Activated CD8-positive, alpha-beta memory T cell treated with anti-CD3 and anti-CD28 coated beads, Interleukin-2, amount 50 U/mL, for 24 hours (primary cell): Measurements from ENCODE around the gene PLA2G15.
A peak's percentile ranks its signal among the peaks of the same experiment; 100 is the strongest.

ENCODE experiments used
- DNase-seq: peaks from one replicate; pipeline ENCODE4 v3.0.0-alpha.2; 2020; ENCODE audit errors: extremely low read depth

Gene PLA2G15

DNA sequence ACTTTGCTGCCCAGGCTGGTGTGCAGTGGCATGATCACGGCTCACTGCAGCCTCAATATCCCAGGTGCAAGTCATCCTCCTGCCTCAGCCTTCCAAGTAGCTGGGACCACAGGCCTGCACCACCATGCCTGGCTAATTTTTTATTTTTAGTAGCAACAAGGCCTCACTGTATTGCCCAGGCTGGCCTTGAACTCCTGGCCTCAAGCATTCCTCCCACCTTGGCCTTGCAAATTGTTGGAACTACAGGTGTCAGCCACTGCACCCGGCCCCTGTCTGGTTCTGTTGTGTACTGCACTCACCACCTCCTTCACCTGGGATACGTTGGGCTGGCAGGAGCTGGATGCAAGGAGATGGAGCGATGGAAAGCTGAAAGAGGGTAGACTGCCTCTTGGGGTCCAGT is 8.5 kb downstream of the PLA2G15 start:
- no peak for DNase-seq

DNA sequence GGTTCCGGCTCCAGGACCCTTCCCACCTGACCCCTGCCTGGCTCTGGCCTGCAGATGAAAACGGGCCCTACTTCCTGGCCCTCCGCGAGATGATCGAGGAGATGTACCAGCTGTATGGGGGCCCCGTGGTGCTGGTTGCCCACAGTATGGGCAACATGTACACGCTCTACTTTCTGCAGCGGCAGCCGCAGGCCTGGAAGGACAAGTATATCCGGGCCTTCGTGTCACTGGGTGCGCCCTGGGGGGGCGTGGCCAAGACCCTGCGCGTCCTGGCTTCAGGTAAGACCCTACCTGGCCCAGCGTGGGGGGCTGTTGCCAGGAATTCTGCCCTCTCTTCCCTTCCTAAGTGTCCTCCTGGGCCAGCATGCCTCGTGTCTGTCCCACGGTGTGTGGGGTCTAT is 10.5 kb downstream of the PLA2G15 start:
- no peak for DNase-seq

DNA sequence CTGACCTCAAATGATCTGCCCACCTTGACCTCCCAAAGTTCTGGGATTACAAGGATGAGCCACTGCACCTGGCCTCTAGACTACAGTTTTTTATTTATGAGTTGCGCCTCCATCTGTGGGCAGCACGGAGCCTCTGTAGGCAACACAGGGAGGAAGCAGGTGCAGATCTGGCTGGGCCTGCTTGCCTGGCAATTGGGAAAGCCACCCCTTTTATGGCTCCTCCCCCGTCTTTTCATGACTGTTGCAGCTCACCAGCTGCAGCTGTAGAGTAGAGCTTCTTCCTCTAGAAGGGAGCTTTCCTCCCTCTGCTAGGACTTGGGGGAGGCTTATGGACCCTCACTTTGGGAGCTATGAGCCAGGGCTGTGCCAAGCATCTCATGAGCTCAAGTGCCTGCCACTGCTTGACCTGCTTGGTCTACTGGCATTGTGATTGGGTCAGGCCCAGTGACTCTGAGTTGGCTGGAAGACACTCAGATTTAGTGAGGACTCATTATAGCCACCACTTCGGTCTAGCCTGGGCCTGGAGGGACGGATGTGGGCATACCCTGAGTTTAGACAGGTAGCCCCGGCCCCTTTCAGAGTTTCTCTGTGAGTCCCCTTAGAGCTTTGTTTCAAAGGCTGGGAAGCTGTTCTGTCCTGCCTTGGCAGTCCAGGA is 12.2 kb downstream of the PLA2G15 start:
- no peak for DNase-seq

DNA sequence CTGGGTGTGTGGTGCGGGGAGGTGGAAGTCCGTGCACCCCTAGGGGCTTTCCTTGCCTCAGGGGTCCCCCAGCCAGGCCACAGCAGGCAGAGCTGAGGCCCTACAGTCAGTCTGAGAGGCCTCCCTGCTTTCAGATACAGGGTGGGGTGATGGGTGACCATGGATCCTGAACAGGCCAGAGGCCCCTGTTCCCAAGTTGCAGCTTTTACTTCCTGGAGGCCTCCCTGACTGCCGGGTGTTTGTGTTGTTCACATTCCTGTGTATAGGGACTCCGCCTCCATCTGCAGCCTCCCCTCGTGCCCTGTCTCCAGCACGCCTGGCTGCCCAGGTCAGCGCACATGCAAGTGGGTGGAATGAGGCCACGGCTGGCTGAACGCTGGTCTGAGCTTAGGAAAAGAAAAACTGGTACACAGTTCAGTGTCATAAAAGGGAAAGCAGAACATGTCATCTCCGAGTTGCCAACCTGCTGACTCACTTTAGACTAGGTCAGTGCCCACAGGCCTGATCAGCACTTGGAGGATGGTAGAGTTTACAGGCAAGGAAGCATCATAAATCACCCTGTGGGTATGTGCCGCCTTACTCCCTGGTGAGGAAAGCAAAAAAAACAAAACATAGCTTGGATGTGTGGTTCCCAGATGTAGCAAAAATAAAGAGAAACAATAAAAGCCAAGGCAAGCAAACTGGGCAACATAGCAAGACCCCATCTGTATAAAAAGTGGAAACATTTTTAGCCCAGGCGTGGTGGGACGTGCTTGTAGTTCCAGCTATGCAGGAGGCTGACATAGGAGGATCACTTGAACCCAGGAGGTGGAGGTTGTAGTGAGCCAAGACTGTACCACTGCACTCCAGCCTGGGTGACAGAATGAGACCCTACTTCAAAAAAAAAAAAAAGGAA is 13.0 kb downstream of the PLA2G15 start:
- no peak for DNase-seq

DNA sequence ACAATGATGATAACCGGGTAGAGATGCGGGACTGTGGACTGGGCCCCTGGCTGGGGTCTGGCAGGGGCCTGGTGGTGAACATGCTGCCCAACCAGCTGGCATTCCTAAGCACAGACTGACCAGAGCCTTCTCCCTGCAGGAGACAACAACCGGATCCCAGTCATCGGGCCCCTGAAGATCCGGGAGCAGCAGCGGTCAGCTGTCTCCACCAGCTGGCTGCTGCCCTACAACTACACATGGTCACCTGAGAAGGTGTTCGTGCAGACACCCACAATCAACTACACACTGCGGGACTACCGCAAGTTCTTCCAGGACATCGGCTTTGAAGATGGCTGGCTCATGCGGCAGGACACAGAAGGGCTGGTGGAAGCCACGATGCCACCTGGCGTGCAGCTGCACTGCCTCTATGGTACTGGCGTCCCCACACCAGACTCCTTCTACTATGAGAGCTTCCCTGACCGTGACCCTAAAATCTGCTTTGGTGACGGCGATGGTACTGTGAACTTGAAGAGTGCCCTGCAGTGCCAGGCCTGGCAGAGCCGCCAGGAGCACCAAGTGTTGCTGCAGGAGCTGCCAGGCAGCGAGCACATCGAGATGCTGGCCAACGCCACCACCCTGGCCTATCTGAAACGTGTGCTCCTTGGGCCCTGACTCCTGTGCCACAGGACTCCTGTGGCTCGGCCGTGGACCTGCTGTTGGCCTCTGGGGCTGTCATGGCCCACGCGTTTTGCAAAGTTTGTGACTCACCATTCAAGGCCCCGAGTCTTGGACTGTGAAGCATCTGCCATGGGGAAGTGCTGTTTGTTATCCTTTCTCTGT is 14.0 kb downstream of the PLA2G15 start:
- DNase-seq = no peak

DNA sequence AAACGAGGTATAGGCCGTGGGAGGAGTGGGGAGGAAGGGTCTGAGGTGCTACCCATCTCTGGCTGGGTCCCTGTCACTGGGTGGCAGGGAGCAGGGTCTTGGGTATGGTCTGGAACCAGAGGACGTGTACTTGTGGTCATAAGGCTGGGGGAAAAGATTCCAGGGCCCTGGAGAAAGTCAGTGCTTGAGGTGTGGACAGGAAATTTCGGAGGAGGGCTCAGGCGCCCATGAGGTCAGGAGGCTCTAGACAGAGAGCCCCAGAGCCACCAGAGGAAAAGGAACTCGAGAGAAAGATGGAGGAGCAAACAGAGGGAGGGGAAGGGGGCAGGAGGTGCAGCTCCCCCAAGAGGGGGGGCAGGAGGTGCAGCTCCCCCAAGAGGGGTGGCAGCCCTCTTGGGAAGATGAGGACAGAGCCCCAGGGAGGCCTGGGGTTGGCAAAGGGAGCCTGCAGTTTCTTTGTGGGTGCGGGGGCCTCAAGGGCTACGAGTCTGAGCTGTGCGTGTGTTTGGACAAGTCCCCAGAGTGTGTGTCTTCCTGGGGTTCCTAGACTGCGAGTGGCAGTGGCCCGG is 18.5 kb downstream of the PLA2G15 start:
- no peak for DNase-seq

DNA sequence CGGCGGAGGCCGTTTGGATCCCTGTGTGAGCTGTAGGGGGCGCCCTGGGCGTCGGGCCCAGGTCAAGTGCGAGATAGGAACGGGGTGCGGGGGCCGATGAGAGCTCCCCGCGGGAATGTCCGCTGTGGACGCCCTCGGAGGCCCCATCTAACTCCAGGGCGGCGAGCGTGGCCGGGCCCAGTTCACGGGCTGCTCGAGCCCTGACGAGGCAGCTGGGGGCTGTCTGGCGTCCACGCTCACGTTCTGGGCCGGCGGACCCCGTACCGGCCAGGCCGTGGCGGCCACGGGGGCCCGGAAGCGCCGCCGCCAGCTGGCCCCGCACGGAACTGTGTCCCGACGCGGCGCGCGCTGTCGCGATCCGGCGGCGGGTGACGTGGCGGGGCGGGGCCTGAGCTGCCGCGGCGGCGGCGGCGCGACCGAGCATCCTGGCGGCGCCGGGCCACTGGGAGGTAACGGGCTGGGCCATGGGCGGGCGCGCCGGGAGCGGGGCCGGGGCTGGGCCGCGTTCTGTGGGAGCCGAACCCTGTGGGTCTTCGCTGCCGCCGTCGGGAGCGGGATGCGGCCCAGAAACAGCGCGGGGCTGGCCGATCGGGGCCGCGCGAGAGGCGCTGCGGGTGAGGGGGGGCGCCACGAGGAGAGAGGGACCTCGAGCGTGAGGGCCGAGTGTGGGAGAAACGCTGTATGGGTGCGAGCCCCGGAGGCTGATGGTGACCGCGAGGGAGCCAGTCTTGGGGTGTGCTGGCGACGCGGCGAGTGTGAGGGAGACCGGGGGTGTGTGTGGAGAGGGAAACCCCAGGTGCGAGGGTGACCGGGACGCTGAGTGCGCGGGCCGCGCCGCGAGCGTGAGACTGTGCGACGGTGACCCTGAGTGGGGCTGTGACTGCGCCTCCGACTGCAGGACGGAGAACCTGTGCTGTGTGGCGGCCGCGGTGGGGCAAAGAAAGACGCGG is 19.2 kb downstream of the PLA2G15 start, which contains the start of gene SLC7A6:
Gene SLC7A6 (plus strand): TSS at position 399 of the 950 bp plus-strand sequence. CDS start 10,201 bp downstream, outside the sequence.
- DNase-seq = peak; percentile 46

DNA sequence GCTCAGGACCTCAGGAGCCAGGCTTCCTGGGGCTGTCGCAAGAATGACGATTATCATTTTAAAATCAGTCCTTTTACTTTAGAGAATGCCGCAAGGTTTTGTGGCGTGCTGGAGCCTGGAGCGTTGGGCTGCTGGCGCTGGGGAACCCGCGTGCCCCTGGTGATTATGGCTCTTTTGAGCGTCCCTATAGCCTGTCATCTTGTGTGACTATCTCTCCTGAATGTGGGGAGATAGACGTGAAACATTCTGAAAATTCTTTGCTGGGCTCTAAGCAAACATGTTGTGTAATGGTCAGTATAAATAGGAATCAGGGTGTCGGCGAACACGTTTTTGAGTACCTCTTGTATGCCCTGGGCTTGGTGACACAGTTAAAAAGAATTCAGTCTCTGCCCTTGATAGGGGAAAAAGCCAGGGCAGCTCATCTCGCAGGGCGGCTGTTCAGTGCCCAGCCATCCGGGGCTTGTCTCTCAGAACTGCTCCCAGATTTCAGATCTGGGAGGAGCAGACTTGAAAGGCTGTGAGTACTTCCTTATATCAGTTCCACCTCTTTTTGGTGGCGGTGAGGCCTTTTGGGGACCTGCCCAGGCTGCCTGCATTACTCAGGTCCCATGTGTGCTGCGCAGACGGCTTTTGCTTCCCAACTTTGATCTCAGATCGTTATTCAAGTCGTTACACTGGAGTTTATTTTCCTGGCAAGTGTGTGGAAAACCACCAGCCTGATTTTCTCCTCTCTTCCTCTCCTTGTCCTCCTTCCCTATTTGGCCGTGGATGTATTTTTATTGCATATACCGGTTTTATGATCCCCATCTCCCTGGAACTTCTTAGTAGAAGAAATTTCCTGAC is 20.1 kb downstream of the PLA2G15 start:
- no peak for DNase-seq

DNA sequence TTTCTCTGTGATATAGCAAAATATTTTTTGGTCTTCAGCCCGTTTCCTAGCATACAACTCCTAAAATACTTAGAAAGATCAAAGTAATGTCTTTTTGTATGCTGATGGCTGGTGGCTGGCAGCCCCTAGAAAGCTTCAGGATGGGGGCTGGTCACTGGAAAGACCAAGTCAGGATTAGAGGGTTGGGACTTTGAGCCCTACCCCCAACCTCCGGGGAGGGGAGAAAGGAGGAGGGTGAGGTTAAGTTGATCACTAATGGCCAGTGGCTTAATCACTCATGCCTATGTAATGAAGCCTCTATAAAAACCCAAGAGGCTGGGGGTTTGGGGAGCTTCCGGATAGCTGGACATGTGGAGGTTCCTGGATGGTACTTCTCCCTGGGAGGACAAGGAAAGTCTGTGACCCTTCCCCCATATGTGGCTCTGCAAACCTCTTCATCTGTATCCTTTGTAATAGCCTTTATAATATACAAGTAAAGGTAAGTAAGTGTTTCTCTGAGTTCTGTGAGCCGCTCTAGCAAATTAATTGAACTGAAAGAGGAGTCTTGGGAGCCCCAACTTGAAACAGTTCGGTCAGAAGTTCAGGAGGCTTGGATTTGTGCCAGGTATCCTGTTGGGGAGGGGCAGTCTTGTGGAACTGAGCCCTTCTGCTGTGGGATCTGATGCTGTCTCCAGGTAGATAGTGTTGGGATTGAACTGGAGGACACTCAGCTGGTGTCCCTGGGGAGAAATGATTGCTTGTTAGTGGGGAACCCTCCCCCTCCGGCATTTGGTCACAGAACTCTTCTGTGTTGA is 22.6 kb downstream of the PLA2G15 start:
- DNase-seq = no peak

DNA sequence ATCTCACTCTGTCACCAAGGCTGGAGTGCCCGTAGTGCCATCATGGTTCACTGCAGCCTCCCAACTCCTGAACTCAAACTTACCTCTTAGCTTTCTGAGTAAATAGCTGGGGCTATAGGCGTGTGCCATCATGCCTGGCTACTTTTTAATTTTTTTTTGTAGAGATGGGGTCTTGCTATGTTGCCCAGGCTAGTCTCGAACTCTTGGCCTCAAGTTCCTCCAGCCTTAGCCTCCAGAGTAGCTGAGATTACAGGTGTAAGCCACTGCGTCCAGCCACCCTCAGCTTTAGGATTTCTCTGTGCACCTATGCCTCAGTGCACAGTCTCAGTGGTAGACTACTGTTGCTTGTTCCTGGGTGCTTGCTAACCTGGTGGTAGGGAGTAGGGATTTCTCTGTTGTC is 24.6 kb downstream of the PLA2G15 start:
- no peak for DNase-seq

DNA sequence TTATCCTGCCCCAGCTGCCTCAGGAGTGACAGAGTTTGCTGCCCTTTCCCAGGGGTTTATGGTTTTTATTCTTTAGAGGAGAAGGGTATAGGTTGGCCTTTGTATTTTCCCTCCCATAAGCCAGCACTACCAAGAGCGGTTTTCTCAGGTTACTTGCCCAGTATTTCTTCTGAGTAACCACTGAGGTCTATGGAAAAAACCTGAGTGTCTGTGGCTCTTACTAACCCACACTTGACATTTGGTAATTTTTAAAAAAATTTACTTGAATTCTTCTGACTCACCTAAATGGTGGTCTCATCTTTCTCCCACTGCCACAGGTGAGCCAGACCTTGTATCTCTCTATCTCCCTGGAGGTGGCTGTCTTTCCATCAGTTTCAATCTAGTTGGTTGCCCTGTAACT is 25.2 kb downstream of the PLA2G15 start:
- no peak for DNase-seq

DNA sequence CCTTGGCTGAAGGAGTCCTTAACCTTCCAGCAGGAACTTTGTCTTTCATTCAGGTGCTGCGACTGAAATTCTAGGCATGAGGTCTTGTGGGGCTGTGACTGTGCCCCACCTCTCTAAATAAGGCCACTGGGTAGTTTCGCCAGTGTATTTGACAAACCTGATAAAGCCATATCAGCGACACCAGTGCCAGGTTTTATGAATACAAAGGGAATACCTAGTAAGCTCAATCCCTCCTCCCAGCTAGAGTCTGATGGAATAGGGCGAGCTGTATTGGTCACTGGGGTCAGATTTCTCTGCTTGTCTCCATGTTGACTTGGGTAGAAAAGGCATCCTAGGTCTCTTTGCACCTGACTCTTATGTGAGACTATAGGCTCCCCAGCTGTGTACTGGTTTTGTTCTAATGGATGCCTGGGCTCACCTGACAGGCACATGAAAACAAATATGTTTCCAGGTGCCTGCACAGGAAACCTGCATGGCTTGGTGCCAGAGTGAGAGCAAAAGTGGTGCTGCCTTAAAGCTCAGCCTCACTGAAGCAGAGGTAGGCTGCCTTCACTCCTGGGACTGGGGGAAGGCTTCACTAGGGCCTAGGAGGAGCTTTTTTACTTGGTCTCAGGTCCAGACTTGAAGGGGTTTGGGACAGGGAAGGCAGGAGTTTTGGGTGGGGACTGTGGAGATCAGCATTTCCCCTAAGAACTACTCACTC is 27.5 kb downstream of the PLA2G15 start:
- no peak for DNase-seq

DNA sequence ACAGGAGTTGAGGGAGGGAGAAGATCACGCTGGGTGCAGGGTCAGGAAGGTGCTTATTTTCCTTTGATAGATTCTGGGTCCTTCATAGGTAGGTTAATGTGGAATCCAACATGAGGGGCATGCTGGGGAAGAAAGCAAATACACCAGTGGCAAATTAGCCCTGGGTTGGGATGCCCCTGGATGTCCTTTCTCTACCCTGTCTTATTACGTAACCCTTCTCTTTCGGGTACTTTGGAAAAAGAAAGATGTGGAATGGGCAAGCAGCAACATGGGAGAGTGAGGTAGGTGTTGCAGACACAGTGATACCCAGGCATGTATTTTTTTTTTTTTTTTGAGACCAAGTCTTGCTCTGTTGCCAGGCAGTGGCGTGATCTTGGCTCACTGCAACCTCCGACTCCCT is 28.3 kb downstream of the PLA2G15 start:
- no peak for DNase-seq

DNA sequence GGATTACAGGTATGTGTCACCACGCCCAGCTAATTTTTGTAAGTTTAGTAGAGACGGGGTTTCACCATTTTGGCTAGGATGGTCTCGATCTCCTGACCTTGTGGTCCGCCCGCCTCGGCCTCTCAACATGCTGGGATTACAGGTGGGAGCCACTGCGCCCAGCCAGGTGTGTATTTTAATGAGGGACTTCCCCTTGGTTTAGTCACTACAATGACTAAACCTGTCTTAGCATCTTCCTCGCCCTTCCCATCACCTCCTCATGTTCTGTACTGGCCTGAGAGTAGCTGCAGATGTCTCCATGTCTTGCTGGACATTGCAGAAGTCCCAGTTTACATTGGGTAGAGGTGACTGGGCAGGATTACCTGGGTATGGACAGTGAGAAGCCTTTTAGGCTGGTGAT is 28.7 kb downstream of the PLA2G15 start:
- DNase-seq = no peak

DNA sequence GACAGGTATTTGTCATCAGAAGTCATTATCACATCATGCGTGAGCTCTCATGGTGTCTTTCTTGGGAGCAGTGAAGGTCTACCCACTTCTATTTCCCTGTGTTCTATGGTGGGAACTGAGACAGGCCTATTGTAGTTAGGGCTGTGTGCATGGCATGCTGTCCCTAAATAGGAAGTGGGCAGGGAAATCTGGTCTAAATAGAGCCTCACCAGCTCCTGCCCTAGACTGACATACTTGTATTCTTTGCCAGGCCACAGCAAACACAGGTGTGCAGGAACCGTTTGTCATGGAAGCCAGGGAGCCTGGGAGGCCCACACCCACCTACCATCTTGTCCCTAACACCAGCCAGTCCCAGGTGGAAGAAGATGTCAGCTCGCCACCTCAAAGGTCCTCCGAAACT is 29.3 kb downstream of the PLA2G15 start:
- DNase-seq = no peak

DNA sequence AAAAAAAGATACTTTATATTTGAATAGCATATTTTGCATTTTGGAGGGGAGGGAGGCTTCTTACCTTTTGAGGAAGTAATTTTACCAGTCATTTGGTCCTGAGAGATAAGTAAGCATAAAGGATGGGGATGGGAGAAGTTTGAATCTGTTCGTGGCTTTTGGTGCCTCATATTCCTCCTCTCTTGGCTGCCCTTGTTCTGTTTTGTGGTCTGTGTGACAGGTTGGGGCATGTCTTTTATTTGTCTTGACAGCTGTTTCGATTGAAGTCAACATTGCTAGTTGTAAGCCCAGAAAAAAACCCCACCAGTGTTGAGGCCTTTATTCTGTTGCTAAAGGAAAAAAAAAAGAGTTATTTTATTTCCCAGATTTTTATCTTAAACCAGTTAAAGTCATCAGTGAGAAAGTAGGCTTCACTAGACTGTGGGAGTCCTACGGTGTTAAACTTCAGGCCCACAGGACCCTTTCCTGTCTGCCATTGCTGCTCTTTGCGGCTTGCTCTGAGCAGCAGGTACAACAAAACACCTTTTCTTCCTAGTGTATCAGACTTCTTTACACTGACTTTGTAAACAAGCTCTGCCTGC is 30.5 kb downstream of the PLA2G15 start:
- DNase-seq = no peak

DNA sequence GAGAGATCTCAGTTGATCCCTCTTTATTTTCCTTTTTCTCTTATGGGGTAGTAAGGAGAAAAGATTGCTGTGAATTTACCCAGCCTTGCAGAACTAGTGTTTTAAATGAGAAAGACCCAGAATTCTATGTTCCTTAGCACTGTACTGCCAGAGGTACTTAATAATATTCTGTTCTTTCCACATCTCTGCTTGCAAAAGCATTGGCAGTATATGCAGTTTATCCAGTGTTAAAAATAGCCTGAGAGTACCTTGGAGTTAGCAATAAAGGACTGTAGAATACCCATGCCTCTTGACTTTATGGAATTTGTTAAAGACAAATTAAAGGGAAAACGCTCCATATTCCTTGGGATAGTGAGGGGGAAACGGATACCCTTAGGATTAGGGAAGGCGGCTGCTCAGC is 31.1 kb downstream of the PLA2G15 start:
- no peak for DNase-seq
